ENCODE results near the gene MCRIP1. TPM values are rescaled to one million over a fixed set of nuclear protein-coding genes. Genes with fewer than 3 reads are reported as not detected.

MCRIP1 gene
- total and polyA plus RNA-seq, 2 of the 13 experiments (the other 11 are each of a cell fraction or from before 2014, with no cell fraction given): 79.7 to 84.9 TPM

GRCh38 chr17:81869221-81870130 is 36.4 kb upstream of the MCRIP1 start:
- DNase-seq (ENCODE audit: low spot score): no peak
- peak; percentile 26 for ATAC-seq
- Histone ChIP-seq H3K4me1 (ENCODE audit: insufficient read depth, low read length) (peaks cover 74% of the 10 kb centered on the region), H3K4me3 (replicated peaks in 1 of 3; ENCODE audit: insufficient read depth in 1 of 3, low read depth in 2 of 3, low read length in 3 of 3) (peak overlapping the region; percentile 72 to 92 (median 85)), H3K9ac (ENCODE audit: insufficient read depth, low read depth, low read length) (peak overlapping the region; percentile 88), H4K20me1 (ENCODE audit: insufficient read depth, low read length) (peaks cover 44% of the 10 kb centered on the region; the same call in 1 of the 2 replicates), H3K27me3 (ENCODE audit: control insufficient read depth in 1 of 2, insufficient read depth in 2 of 2, low read length in 2 of 2) (no peaks in the 10 kb centered on the region), H3K27ac (ENCODE audit: extremely low read length, insufficient read depth, low read length) (peak overlapping the region; percentile 80), H3K9me3 (ENCODE audit: low read length) (no peaks in the 10 kb centered on the region), H2AFZ (ENCODE audit: low read length) (no peak overlapping the region), H3K36me3 (replicated peaks in 1 of 2; ENCODE audit: control insufficient read depth in 1 of 2, insufficient read depth in 2 of 2, low read length in 2 of 2) (peaks cover 16 to 27% of the 10 kb centered on the region in 2 experiments), H3K79me2 (ENCODE audit: insufficient read depth, low read length) (peaks cover 25% of the 10 kb centered on the region), H3K4me2 (ENCODE audit: low read depth, low read length) (peak overlapping the region; percentile 75)
- BruUV-seq (replicated peaks): no TSS peak
- in situ Hi-C loops (cut with HindIII; ENCODE audit: extremely low pct_ligation_motif_present, low pct_unique_long_range_greater_than_20kb) (no loop called here), intact Hi-C loops (cut with micrococcal nuclease; ENCODE audit: unreplicated experiment) (loop anchor here (5.0 kb wide), 2 partner anchors 43 to 153 kb away; partner anchors contain the start of genes CENPX, LRRC45 and PCYT2)
- ChIA-PET POLR2A (interaction anchor here (0.6 to 4.3 kb wide), 23 partner anchors 8 to 168 kb away, joined by 3 to 26 read pairs (median 4); partner anchors contain the start of genes ALYREF, ANAPC11, CENPX and DCXR), CTCF (ENCODE audit: low intra/inter-chr PET ratio, low total read pairs) (interaction anchor here (1.4 kb wide), 1 partner anchor 151 kb away, joined by 3 read pairs; no protein-coding TSS in a partner anchor)
- FAIRE-seq: no peak
- 61% methylated on average over 38 of the region's 52 CpGs for WGBS (ENCODE audit: low lambda C conversion rate)
- TF ChIP-seq MAFK (conservative IDR thresholded peaks at IDR 0.05 in 1 of 2, IDR thresholded peaks at IDR 0.05 in 1 of 2; ENCODE audit: low read length in 2 of 2) (no peak), NFYB (CRISPR knock-in tag; IDR thresholded peaks at IDR 0.05) (no peak), REL (CRISPR knock-in tag; conservative IDR thresholded peaks at IDR 0.05) (peak; percentile 81; the same call in 1 of the 2 replicates), ARID2 (CRISPR knock-in tag; IDR thresholded peaks at IDR 0.05; ENCODE audit: borderline replicate concordance) (peak; percentile 88; the same call in 1 of the 2 replicates), ATRX (CRISPR knock-in tag; IDR thresholded peaks at IDR 0.05; ENCODE audit: borderline replicate concordance) (no peak), ZNF558 (CRISPR knock-in tag; IDR thresholded peaks at IDR 0.05; ENCODE audit: borderline replicate concordance) (no peak), ZNF20 (CRISPR knock-in tag; IDR thresholded peaks at IDR 0.05) (0 out of 2 replicates have a peak, but pooled peaks have one; percentile 30), ZNF33A (CRISPR knock-in tag; IDR thresholded peaks at IDR 0.05; ENCODE audit: borderline replicate concordance) (no peak), ZNF607 (CRISPR knock-in tag; IDR thresholded peaks at IDR 0.05; ENCODE audit: borderline replicate concordance) (0 out of 2 replicates have a peak, but pooled peaks have one; percentile 84), PCBP2 (optimal IDR thresholded peaks at IDR 0.05; ENCODE audit: low read depth, low read length, poor library complexity, severe bottlenecking) (no peak), MAZ (IDR thresholded peaks at IDR 0.05; ENCODE audit: borderline replicate concordance, low read depth, low read length) (peak; percentile 35; the same call in 1 of the 2 replicates), MAZ (CRISPR knock-in tag; IDR thresholded peaks at IDR 0.05; ENCODE audit: low read depth) (no peak; the same call in 1 of the 2 replicates), CEBPB (IDR thresholded peaks at IDR 0.05; ENCODE audit: borderline replicate concordance, low read depth, low read length) (no peak), REST (IDR thresholded peaks at IDR 0.05; ENCODE audit: borderline replicate concordance in 1 of 2, low read depth in 1 of 2, low read length in 2 of 2) (no peak)
- TF ChIP-seq, protein P1, sequence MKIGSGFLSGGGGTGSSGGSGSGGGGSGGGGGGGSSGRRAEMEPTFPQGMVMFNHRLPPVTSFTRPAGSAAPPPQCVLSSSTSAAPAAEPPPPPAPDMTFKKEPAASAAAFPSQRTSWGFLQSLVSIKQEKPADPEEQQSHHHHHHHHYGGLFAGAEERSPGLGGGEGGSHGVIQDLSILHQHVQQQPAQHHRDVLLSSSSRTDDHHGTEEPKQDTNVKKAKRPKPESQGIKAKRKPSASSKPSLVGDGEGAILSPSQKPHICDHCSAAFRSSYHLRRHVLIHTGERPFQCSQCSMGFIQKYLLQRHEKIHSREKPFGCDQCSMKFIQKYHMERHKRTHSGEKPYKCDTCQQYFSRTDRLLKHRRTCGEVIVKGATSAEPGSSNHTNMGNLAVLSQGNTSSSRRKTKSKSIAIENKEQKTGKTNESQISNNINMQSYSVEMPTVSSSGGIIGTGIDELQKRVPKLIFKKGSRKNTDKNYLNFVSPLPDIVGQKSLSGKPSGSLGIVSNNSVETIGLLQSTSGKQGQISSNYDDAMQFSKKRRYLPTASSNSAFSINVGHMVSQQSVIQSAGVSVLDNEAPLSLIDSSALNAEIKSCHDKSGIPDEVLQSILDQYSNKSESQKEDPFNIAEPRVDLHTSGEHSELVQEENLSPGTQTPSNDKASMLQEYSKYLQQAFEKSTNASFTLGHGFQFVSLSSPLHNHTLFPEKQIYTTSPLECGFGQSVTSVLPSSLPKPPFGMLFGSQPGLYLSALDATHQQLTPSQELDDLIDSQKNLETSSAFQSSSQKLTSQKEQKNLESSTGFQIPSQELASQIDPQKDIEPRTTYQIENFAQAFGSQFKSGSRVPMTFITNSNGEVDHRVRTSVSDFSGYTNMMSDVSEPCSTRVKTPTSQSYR (CRISPR knock-in tag; IDR thresholded peaks at IDR 0.05; ENCODE audit: borderline replicate concordance): peak; percentile 36; the same call in 1 of the 2 replicates
